T-helper 2 cell treated with Interferon-gamma antibody and Interleukin-4, amounts not matched to agents 5 μg/mL and 100 μg/mL, for 36 hours (primary cell): ENCODE measurements around the gene STRIP1.
"Not testable (repeated sequence)": the region's sequence is repeated elsewhere in the genome, so short reads cannot be mapped to it uniquely, and the experiment has no call there.

Source experiments
- DNase-seq: peaks from one replicate; pipeline ENCODE4 v3.0.0; 2021; ENCODE audit warnings: low spot score
- H3K27ac Mint-ChIP-seq: one replicate; pipeline ENCODE4 v1.8.0; 2021; ENCODE audit warnings: mild to moderate bottlenecking, mixed read lengths
- H3K27me3 Mint-ChIP-seq: one replicate; pipeline ENCODE4 v1.8.0; 2021; ENCODE audit warnings: low read depth, mixed read lengths
- H3K36me3 Mint-ChIP-seq: one replicate; pipeline ENCODE4 v1.8.0; 2021; ENCODE audit warnings: low read depth, mixed read lengths
- H3K4me1 Mint-ChIP-seq: one replicate; pipeline ENCODE4 v1.8.0; 2021; ENCODE audit warnings: low read depth, mixed read lengths
- H3K4me3 Mint-ChIP-seq: one replicate; pipeline ENCODE4 v1.8.0; 2022; ENCODE audit warnings: mild to moderate bottlenecking, moderate library complexity, mixed read lengths
- H3K9me3 Mint-ChIP-seq: one replicate; pipeline ENCODE4 v1.8.0; 2021; ENCODE audit warnings: mixed read lengths

Gene STRIP1

DNA sequence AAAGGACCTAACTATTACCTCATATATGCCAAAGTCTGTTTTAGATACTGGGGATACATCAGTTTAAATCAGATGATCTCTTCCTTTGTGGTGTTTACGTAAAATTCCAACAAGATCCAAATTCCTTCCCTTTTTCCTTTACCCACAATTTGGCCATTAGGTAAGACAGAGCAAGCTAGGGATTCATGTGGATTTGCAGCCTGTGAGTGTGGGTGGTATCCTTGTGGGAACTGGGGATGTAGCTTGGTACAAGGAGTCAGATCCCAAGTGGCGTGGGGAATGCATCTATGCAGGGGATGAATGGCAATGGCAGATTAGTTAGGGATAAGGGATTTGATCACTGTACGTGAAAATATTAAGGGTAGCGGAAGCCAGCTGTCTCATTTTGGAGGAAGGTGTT lies 9.8 kb upstream of the STRIP1 start:
- Mint-ChIP-seq H3K27me3 (no peaks in the 10 kb centered on the region), H3K36me3 (peaks cover 30% of the 10 kb centered on the region), H3K4me3 (no peak overlapping the region)

DNA sequence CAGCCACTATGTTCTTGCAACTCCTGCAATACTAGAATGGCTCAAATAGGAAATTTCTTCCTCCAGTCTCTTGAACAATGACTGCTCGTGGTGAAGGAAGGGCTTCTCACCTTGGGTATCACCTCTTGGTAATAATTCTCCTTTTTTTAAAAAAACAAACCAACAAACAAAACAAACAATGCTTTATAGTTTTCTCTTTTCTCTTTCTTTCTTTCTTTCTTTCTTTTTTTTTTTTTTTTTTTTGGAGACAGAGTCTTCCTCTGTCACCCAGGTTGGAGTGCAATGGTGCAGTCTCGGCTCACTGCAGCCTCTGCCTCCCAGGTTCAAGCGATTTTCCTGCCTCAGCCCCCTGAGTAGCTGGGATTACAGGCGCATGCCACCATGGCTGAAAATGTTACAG lies 3.7 kb upstream of the STRIP1 start:
- Mint-ChIP-seq H3K4me1 (peaks cover 37% of the 10 kb centered on the region), H3K27ac (peak overlapping the region; percentile 92), H3K4me3 (peak overlapping the region; percentile 87)
- H3K9me3 Mint-ChIP-seq, H3K27me3 Mint-ChIP-seq, DNase-seq, H3K36me3 Mint-ChIP-seq: not testable (repeated sequence)

More for the DNA sequence above, 9.8 kb upstream of the STRIP1 start:
- Mint-ChIP-seq H3K27ac (no peak overlapping the region), H3K9me3 (no peaks in the 10 kb centered on the region), H3K4me1 (no peaks in the 10 kb centered on the region)
- DNase-seq: no peak

DNA sequence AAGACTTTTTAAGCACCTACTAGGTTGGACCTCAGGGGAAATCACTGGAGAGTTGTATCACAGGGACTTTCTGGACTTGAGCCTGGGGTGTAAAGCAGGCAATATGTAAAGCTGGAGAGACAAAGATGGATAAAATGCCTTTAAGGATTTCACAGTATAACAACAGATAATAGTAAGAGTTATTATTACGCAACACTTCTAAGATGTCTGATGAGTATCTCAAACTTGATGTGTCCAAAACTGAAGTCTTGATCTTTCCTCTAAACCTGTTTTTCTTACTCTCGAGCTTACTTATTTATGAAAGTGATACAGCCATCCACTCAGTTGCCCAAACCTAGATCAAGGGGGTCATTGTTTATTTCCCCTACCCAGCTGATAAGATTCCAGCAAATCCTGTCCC lies 2.1 kb upstream of the STRIP1 start:
- Mint-ChIP-seq H3K4me1 (peaks cover 38% of the 10 kb centered on the region), H3K27me3 (no peaks in the 10 kb centered on the region), H3K27ac (peak overlapping the region; percentile 16), H3K4me3 (peak overlapping the region; percentile 1), H3K9me3 (no peaks in the 10 kb centered on the region), H3K36me3 (no peaks in the 10 kb centered on the region)
- no peak for DNase-seq

DNA sequence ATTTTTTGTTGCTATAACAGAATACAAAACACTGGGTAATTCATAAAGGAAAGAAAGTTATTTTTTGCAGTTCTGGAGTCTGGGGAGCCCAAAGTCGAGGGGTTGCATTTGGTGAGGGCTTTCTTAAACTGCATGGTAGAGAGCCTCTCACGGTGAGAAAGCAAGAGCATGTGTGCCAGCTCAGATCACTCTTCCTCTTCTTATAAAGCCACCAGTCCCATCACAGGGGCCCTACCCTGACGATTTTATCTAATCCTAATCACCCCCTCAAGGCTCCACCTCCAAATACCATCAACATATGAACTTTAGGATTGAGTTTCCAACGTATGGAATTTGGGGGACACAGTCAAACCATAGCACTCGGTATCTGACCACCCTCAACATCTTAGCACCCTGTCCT lies 1.0 kb upstream of the STRIP1 start:
- Mint-ChIP-seq H3K27ac (peak overlapping the region; percentile 84), H3K9me3 (no peaks in the 10 kb centered on the region), H3K4me1 (peaks cover 38% of the 10 kb centered on the region), H3K4me3 (peak overlapping the region; percentile 84), H3K27me3 (no peaks in the 10 kb centered on the region), H3K36me3 (peaks cover 4% of the 10 kb centered on the region)
- DNase-seq: no peak

DNA sequence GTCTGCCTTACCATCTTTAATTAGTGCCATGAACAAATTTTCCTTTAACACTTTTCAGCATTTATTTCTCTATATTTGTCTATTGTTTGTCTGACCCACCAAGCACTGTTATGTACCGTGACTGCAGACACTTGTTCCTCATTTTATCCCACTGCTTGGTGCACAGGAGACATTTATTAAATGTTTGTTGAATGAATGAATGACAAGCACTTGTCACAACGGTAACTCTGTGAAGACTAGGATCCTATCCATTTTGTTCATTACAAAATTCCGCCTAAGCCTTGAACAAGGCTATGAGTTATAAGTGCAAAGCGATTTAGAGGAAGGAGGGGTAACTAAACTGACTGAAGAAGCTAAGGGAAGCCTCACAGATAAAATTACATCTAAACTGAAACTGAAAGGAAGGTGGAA lies 379 bp upstream of the STRIP1 start:
- Mint-ChIP-seq H3K36me3 (peaks cover 9% of the 10 kb centered on the region), H3K9me3 (no peaks in the 10 kb centered on the region), H3K4me3 (peak overlapping the region; percentile 84), H3K4me1 (peaks cover 38% of the 10 kb centered on the region), H3K27me3 (no peaks in the 10 kb centered on the region), H3K27ac (peak overlapping the region; percentile 84)
- no peak for DNase-seq

DNA sequence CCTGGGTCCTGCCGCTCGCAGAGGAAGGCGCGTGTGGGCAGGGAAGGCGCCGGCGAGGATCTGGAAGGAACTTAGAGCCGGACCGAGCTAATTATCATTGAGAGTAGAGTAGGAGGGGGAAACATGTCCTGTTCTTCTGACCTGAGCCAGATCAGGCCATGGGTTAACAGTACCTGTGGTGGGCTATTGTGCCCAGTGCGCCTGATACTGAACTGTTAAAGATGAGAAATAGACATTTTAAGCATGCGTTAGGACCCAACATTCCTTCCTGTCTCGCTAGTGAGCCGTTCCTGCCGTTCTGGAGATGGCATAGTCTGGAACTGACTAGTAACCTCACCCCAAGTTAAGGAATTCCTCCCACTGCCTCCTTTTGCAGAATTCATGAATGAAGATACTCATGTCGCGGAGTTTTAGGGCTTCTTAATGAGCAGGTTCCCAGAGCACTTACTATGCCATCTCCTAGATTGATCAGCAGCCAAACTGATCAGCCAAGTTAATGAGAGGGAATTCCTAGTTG lies 870 bp downstream of the STRIP1 start:
- no peaks in the 10 kb centered on the region for H3K9me3 Mint-ChIP-seq
- peak overlapping the region; percentile 77 for H3K27ac Mint-ChIP-seq
- H3K4me1 Mint-ChIP-seq: peaks cover 38% of the 10 kb centered on the region
- peaks cover 16% of the 10 kb centered on the region for H3K36me3 Mint-ChIP-seq
- peak overlapping the region; percentile 88 for H3K4me3 Mint-ChIP-seq
- H3K27me3 Mint-ChIP-seq: no peaks in the 10 kb centered on the region
- DNase-seq: no peak

DNA sequence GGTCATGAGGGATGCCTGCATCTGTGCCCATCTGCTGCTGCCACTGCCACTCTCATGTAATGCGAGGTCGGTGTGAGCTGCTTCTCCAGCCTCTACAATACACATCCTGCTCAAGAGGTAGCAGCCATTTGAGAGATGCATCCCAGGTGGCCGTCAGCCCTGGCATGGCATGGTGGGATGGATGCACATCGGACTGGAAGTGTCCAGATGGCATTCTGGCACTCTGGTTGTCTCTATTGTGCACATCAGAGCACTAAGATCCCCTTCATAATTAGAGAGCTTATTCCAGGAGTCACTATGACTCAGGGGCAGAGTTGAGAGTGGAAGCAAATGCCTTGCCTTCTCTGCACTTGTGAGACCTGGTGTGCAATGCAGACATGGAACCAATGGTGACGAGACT lies 3.8 kb downstream of the STRIP1 start:
- H3K27me3 Mint-ChIP-seq: no peaks in the 10 kb centered on the region
- DNase-seq: no peak
- no peak overlapping the region for H3K4me3 Mint-ChIP-seq
- H3K36me3 Mint-ChIP-seq: peaks cover 39% of the 10 kb centered on the region
- H3K9me3 Mint-ChIP-seq: no peaks in the 10 kb centered on the region
- H3K4me1 Mint-ChIP-seq: peaks cover 18% of the 10 kb centered on the region
- no peak overlapping the region for H3K27ac Mint-ChIP-seq

DNA sequence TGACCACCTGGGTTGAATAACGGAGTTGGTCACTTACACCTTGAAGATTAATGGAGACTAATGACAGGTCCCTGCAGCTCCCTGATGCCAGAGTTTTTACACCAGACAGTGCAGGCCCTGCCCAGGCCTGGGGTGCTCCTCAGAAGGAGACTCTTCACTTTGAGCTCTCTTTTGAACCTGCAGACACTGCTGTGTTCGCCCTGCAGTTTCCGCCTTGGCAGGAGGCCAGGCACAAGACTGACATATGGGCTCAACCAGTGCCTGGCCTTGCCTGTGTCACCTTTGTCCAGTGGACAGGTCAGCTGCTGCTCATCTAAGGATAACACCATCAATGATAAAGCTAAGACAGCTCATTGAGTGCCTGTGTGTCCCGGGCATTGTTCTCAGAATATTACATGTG lies 5.2 kb downstream of the STRIP1 start:
- peaks cover 44% of the 10 kb centered on the region for H3K36me3 Mint-ChIP-seq
- no peaks in the 10 kb centered on the region for H3K9me3 Mint-ChIP-seq
- no peak overlapping the region for H3K4me3 Mint-ChIP-seq
- peaks cover 8% of the 10 kb centered on the region for H3K4me1 Mint-ChIP-seq
- H3K27ac Mint-ChIP-seq: no peak overlapping the region
- H3K27me3 Mint-ChIP-seq: no peaks in the 10 kb centered on the region
- DNase-seq: no peak

DNA sequence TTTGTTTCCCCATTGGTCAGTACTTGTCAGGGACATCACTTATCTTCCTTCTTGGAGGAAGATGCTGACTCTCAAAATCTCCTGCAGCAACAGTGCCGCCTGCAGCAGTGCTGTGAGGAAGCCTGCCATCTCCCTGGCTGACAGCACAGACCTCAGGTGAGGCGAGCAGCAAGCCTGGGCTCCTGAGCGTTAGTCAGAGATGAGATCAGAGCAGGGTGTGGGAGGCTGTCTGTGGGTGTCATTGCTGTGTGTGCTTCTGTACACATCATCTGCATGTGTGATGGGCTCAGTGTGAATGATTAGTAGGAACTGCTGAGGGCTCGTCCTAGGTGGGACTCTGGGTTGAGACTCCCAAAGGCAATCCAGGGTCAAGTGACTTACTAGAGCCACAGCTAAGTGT lies 6.1 kb downstream of the STRIP1 start:
- no peaks in the 10 kb centered on the region for H3K9me3 Mint-ChIP-seq
- H3K4me1 Mint-ChIP-seq: peaks cover 3% of the 10 kb centered on the region
- H3K27ac Mint-ChIP-seq: no peak overlapping the region
- no peaks in the 10 kb centered on the region for H3K27me3 Mint-ChIP-seq
- H3K4me3 Mint-ChIP-seq: no peak overlapping the region
- DNase-seq: peak; percentile 15
- H3K36me3 Mint-ChIP-seq: peaks cover 51% of the 10 kb centered on the region

DNA sequence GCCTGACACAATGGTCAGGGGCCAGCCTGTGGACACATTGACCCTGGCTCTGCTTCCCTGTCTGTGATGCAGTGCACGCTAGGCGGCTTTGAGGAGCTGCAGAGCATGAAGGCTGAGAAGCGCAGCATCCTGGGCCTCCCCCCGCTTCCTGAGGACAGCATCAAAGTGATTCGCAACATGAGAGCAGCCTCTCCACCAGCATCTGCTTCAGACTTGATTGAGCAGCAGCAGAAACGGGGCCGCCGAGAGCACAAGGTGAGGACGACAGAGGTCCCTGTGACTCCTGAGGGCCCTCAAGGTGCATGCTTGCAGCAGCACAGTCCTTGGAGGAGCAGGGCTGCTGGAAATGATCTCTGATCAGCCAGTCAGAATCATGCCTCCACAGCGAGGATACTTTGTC lies 8.6 kb downstream of the STRIP1 start:
- Mint-ChIP-seq H3K9me3 (no peaks in the 10 kb centered on the region), H3K27me3 (no peaks in the 10 kb centered on the region), H3K27ac (no peak overlapping the region), H3K4me1 (no peaks in the 10 kb centered on the region), H3K4me3 (no peak overlapping the region), H3K36me3 (peaks cover 69% of the 10 kb centered on the region)
- DNase-seq: no peak

DNA sequence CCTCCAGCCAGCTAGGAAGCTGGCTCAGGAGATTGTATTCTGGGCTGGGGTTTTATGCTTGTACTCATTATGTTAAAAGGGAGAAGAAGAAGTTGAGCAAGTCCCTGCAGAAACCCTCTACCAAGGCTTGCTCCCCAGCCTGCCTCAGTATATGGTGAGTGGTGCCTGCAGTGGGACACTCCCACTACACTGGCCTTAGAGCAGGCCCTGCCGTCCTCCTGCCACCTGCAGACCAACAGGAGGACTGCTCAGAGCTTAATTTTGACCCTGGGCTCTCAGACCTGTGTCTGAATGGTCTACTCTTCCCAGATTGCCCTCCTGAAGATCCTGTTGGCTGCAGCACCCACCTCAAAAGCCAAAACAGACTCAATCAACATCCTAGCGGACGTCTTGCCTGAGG lies 13.0 kb downstream of the STRIP1 start:
- Mint-ChIP-seq H3K4me3 (no peak overlapping the region), H3K27me3 (no peaks in the 10 kb centered on the region), H3K27ac (no peak overlapping the region), H3K4me1 (no peaks in the 10 kb centered on the region), H3K36me3 (peaks cover 50% of the 10 kb centered on the region), H3K9me3 (no peaks in the 10 kb centered on the region)
- no peak for DNase-seq

DNA sequence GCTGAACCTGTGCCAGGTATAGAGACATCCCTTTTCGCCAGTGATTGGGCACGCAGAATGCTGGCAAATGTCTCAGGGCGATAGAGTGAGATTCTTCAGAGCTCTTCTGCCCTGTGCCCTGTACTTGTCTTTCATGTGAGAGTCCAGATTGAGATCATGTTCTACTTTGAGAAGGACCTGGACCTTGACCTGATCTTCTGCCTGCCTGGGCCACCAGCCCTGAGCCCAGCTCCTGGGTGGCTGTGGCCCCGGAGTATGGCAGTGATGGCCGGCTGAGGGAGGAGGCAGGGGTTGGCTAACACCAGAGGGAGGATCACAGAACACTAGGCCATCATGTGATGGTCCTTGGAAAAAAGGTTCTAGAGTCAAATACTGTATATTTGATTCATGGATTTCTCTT lies 13.8 kb downstream of the STRIP1 start:
- Mint-ChIP-seq H3K4me3 (no peak overlapping the region), H3K27me3 (no peaks in the 10 kb centered on the region), H3K4me1 (no peaks in the 10 kb centered on the region), H3K36me3 (peaks cover 49% of the 10 kb centered on the region), H3K27ac (no peak overlapping the region), H3K9me3 (no peaks in the 10 kb centered on the region)
- DNase-seq: no peak

DNA sequence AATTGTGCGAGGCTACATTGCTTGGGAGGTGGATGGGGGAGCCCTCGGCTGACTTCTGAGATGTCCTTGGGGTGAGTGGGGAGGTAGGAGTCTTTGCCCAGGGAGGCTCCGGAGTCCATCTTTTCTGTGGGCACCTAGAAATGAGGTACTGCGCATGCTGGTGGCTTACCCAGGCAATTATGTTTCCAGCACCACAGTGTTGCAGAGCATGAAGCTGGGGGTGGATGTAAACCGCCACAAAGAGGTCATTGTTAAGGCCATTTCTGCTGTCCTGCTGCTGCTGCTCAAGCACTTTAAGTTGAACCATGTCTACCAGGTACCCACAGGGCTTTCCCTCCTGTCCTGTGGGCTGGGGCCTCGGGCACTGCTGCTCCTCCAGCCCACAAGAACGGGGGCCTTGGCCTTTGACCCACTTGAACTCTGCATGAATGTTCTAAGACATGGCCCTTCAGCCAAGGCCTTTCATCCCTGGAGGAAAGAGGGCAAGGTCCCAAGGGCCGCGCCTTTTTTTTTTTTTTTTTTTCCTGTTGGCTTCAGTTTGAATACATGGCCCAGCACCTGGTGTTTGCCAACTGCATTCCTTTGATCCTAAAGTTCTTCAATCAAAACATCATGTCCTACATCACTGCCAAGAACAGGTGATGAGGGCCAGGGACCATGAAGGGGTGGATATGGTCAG lies 14.6 kb downstream of the STRIP1 start:
- Mint-ChIP-seq H3K9me3 (no peaks in the 10 kb centered on the region), H3K4me3 (no peak overlapping the region), H3K27ac (no peak overlapping the region), H3K27me3 (no peaks in the 10 kb centered on the region), H3K4me1 (no peaks in the 10 kb centered on the region), H3K36me3 (peaks cover 53% of the 10 kb centered on the region)
- DNase-seq: no peak

DNA sequence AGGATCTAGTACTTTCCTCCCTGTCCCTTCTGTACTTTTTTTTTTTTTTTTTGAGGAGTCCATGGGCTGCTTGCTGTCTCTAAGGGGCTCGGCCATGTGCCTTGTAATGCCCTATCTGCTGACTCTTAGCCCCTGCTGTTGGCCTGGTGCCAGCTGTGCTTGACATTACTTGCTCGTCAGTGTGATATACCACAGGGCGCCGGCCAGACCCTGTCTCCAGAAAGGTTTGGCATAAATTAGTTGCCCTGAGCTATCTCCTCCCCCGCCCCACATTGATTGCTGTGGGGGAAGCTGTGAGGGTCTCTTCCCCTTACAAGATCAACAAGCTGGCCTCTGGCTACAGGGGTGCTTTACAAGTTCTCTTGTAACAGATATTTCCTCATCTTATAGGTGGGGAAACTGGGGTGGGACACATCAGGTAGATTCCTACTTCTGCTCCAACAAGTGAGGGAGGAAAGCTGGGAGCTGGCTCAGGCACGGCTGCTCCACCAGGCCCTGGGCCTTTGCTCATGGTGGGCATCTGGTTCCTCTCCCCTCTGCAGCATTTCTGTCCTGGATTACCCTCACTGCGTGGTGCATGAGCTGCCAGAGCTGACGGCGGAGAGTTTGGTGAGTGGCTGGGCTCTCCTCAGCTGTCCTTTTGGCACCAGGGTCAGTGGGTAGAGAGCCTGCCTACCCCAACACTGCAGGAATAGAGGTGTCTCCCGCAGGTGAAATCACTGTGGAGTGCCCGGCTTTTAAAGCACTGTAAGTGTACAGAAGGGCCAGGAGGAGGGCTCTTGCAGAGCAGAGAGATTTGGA lies 15.6 kb downstream of the STRIP1 start:
- Mint-ChIP-seq H3K4me1 (no peaks in the 10 kb centered on the region), H3K4me3 (no peak overlapping the region), H3K9me3 (no peaks in the 10 kb centered on the region), H3K27ac (no peak overlapping the region), H3K27me3 (no peaks in the 10 kb centered on the region), H3K36me3 (peaks cover 54% of the 10 kb centered on the region)
- DNase-seq: no peak
